Body of pancreas (tissue), 4 donors: ENCODE measurements around the gene RNGTT. TPM values are rescaled to one million over a fixed set of nuclear protein-coding genes. Genes with fewer than 3 reads are reported as not detected.

Experiments
- ATAC-seq: fragments of 150-250 bp; one replicate; pipeline ENCODE4 v1.9.1; 2016
- DNase-seq, 4 donors: peaks; one replicate each; pipeline ENCODE4 v3.0.0-alpha.2; 2019
- H3K27ac ChIP-seq, 4 donors: fragments of 200-600 bp; sonication (generic); 1 replicate in 3 of 4; 2 replicates in 1 of 4; pipeline versions ENCODE4 v1.5.1 to v1.6.1; 2016 to 2019; ENCODE audit warnings: mild to moderate bottlenecking in 1 of 4, mixed read lengths in 1 of 4, moderate library complexity in 1 of 4
- H3K27me3 ChIP-seq, 2 donors: fragments of 200-600 bp; sonication (generic); one replicate each; pipeline ENCODE4 v1.6.0; 2016; ENCODE audit warnings: mild to moderate bottlenecking in 1 of 2
- H3K36me3 ChIP-seq, 2 donors: fragments of 200-600 bp; sonication (generic); replicated peaks in 1 of 2; 2 replicates each; pipeline ENCODE4 v1.5.1; 2016; ENCODE audit warnings: low read depth in 2 of 2; ENCODE audit not compliant: insufficient read depth in 1 of 2
- H3K4me1 ChIP-seq: fragments of 200-600 bp; sonication (generic); one replicate; pipeline ENCODE4 v1.6.0; 2016
- H3K4me3 ChIP-seq, 2 donors: fragments of 200-600 bp; sonication (generic); 1 replicate in 1 of 2; 2 replicates in 1 of 2; pipeline ENCODE4 v1.5.1; 2016 to 2019
- H3K9me3 ChIP-seq, 3 donors: fragments of 200-600 bp; sonication (generic); 1 replicate in 2 of 3; 2 replicates in 1 of 3; pipeline ENCODE4 v1.5.1; 2016
- POLR2A ChIP-seq, 3 donors: fragments of 450-650 bp; IDR thresholded peaks; one replicate each; pipeline ENCODE4 v1.6.1; 2016; ENCODE audit warnings: antibody characterized with exemption in 3 of 3, mild to moderate bottlenecking in 2 of 3
- WGBS, 2 donors: methylation state at CpG; one replicate each; pipeline ENCODE4 v1.1.5; 2017; 5-methylcytosine and 5-hydroxymethylcytosine counted together
- intact Hi-C: fragments of 100-400 bp; cut with DNase I; formaldehyde crosslinking; loops from one replicate; pipeline ENCODE4 v1.15.1; 2023
- total RNA-seq, 2 donors: library from RNA; depleted of rRNA; stranded (reverse); fragments of >200 nt; gene quantifications; one replicate each; pipeline ENCODE4 v1.1.0, GENCODE V29; 2016
- TF ChIP-seq, protein P1 (sequence below), 7 experiments: fragments of 450-650 bp in 4 of 7; fragments of 200-600 bp in 3 of 7; sonication (generic) in 3 of 7; IDR thresholded peaks; one replicate each; pipeline ENCODE4 v1.5.1; 2016 to 2019; ENCODE audit warnings: antibody characterized with exemption in 7 of 7

RNGTT gene
- total RNA-seq, 2 donors from 2014 or later: 9.9 to 15.2 TPM

DNA sequence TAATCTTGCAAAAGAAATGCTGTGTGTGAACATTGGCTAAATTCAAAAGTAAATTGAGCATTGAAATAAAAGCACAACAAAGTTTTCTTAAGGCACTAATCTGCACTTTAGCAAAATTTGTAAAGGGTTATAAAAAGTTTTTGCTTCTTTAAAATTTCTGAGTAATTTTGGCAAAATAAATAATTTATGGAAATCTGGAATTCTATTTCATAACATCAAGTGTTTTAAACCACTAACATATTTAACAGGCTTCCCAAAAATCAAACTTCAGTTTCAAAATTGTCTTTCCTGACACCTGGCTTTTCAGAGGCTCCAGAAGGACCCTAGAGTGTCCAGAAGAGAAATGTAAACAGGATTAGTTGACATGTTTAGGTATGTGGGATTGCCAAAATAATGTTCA is 4.5 kb upstream of the RNGTT start:
- Histone ChIP-seq H3K27me3 (no peaks in the 10 kb centered on the region), H3K27ac (no peak overlapping the region), H3K36me3 (no peaks in the 10 kb centered on the region), H3K4me3 (no peak overlapping the region), H3K4me1 (peaks cover 11% of the 10 kb centered on the region), H3K9me3 (peaks cover 0 to 11% (median 0%) of the 10 kb centered on the region in 3 donors)
- intact Hi-C loops: no loop called here
- no peak for DNase-seq
- ATAC-seq: no peak
- TF ChIP-seq, protein P1, sequence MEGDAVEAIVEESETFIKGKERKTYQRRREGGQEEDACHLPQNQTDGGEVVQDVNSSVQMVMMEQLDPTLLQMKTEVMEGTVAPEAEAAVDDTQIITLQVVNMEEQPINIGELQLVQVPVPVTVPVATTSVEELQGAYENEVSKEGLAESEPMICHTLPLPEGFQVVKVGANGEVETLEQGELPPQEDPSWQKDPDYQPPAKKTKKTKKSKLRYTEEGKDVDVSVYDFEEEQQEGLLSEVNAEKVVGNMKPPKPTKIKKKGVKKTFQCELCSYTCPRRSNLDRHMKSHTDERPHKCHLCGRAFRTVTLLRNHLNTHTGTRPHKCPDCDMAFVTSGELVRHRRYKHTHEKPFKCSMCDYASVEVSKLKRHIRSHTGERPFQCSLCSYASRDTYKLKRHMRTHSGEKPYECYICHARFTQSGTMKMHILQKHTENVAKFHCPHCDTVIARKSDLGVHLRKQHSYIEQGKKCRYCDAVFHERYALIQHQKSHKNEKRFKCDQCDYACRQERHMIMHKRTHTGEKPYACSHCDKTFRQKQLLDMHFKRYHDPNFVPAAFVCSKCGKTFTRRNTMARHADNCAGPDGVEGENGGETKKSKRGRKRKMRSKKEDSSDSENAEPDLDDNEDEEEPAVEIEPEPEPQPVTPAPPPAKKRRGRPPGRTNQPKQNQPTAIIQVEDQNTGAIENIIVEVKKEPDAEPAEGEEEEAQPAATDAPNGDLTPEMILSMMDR (IDR thresholded peaks at IDR 0.05): no peak
- TF ChIP-seq POLR2A (IDR thresholded peaks at IDR 0.05): no peak

DNA sequence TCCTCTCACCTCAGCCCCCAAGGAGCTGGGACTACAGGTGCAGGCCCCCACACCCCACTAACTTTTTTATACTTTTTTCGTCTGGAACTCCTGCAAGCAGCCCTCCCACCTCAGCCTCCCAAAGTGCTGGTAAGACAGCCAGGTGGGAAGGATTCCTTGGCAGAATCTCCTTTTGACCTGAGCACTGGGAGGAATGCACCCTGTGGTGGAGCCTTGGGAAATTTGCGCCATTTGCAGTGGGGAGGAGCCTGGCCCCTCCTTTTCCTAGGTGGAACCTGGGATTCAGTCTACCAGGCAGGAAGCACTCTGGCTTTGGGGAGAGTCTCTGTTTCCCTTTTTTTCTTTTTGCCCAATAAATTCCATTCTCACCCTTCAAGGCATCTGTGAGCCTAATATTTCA is 2.3 kb upstream of the RNGTT start:
- TF ChIP-seq, protein P1 (IDR thresholded peaks at IDR 0.05): no peak
- no peak for TF ChIP-seq POLR2A (IDR thresholded peaks at IDR 0.05)
- Histone ChIP-seq H3K9me3 (peaks cover 0 to 11% (median 0%) of the 10 kb centered on the region in 3 donors), H3K27me3 (no peaks in the 10 kb centered on the region), H3K4me1 (peaks cover 17% of the 10 kb centered on the region), H3K4me3 (no peak overlapping the region), H3K36me3 (no peaks in the 10 kb centered on the region), H3K27ac (no peak overlapping the region)
- DNase-seq: no peak
- intact Hi-C loops: no loop called here
- 92 to 98% methylated on average over 2 of the region's 2 CpGs for WGBS, 2 donors
- ATAC-seq: no peak

DNA sequence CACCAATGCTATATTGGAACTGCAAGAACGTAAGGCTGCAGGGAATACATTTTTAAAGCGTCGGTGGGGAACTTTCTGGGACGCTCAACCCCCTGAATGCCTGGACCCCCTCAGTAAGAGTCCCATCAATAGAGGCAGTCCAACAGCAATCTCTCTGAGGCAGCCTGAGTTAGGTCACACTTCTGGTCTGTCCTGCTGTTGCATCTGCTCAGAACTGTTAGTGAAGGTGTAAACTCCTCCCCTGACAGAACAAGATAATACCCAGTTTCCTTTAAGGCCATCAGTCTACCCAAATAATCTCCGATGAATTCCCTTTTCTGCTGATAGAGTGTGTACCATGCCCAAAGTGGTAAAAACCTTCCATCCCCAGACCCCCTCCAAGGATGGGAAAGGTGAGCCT is 1.1 kb upstream of the RNGTT start:
- intact Hi-C loops: no loop called here
- Histone ChIP-seq H3K27me3 (no peaks in the 10 kb centered on the region), H3K9me3 (peaks cover 0 to 11% (median 0%) of the 10 kb centered on the region in 3 donors), H3K4me3 (no peak overlapping the region), H3K4me1 (peaks cover 17% of the 10 kb centered on the region), H3K36me3 (no peaks in the 10 kb centered on the region), H3K27ac (peak overlapping the region in 1 of 4 donors; percentile 65)
- DNase-seq (no peak), ATAC-seq (no peak)
- WGBS, 2 donors: 59 to 63% methylated on average over 5 of the region's 5 CpGs
- TF ChIP-seq, protein P1 (IDR thresholded peaks at IDR 0.05): no peak
- TF ChIP-seq POLR2A (IDR thresholded peaks at IDR 0.05): no peak

DNA sequence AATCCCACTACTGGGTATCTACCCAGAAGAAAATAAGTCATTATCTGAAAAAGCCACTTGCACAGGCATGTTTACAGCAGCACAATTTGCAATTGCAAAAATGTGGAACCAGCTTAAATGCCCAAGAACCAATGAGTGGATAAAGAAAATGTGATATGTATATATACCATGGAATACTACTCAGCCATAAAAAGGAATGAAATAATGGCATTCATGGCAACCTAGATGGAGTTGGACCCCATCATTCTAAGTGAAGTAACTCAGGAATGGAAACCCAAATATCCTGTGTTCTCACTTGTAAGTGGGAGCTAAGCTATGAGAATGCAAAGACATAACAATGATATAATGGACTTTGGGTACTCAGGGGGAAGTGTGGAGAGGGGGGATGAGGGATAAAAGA is 4.6 kb downstream of the RNGTT start:
- peaks cover 6% of the 10 kb centered on the region for H3K4me1 ChIP-seq
- TF ChIP-seq POLR2A (IDR thresholded peaks at IDR 0.05): no peak
- no peaks in the 10 kb centered on the region for H3K9me3 ChIP-seq
- DNase-seq (no peak), ATAC-seq (no peak)
- H3K36me3 ChIP-seq: no peaks in the 10 kb centered on the region
- no peaks in the 10 kb centered on the region for H3K27me3 ChIP-seq
- intact Hi-C loops: no loop called here
- H3K27ac ChIP-seq: no peak overlapping the region
- no peak overlapping the region for H3K4me3 ChIP-seq

DNA sequence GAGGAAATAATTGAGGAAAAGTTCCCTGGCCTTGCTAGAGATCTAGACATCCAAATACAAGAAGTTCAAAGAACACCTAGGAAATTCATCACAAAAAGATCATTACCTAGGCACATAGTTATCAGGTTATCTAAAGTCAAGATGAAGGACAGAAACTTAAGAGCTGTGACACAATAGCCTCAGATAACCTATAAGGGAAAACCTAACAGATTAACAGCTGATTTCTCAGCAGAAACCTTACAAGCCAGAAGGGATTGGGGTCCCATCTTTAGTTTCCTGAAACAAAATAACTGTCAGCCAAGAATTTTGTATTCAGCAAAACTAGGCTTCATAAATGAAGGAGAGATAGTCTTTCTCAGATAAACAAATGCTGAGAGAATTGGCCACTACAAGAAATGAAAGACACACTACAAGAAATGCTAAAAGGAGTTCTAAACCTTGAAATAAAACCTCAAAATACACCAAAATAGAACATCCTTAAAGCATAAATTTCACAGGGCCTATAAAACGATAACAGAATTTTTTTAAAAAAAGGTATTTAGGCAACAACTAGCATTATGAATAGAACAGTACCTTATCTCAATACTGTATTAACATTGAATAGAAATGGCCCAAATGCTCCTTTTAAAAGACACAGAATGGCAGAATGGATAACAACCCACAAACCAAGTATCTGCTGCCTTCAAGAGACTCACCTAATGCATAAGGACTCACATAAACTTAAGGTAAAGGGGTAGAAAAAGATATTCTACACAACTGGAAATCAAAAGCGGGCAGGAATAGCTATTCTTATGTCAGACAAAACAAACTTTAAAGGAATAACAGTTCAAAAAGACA is 9.7 kb downstream of the RNGTT start:
- no peak overlapping the region for H3K27ac ChIP-seq
- no peaks in the 10 kb centered on the region for H3K9me3 ChIP-seq
- DNase-seq (no peak), ATAC-seq (no peak)
- H3K36me3 ChIP-seq: no peaks in the 10 kb centered on the region
- 93 to 98% methylated on average over 2 of the region's 2 CpGs for WGBS, 2 donors
- H3K4me1 ChIP-seq: no peaks in the 10 kb centered on the region
- no peak overlapping the region for H3K4me3 ChIP-seq
- no peaks in the 10 kb centered on the region for H3K27me3 ChIP-seq
- intact Hi-C loops: no loop called here
- TF ChIP-seq POLR2A (IDR thresholded peaks at IDR 0.05): no peak
- TF ChIP-seq, protein P1 (IDR thresholded peaks at IDR 0.05): no peak
